Upper lobe of left lung (tissue), 4 donors: ENCODE data around the gene ECD.

Source experiments
- CTCF ChIP-seq, 6 experiments: fragments of 450-650 bp in 4 of 6; fragments of 200-600 bp in 2 of 6; sonication (generic) in 2 of 6; IDR thresholded peaks; one replicate each; pipeline ENCODE4 v1.5.1; 2016 to 2019; ENCODE audit warnings: antibody characterized with exemption in 6 of 6
- EP300 ChIP-seq, 4 donors: sonication (generic); formaldehyde crosslinking; IDR thresholded peaks; one replicate each; pipeline ENCODE4 v1.5.1; 2017; ENCODE audit warnings: antibody characterized with exemption in 4 of 4, control low read depth in 2 of 4
- POLR2A ChIP-seq, 4 donors: fragments of 450-650 bp; IDR thresholded peaks; one replicate each; pipeline ENCODE4 v1.5.1; 2016 to 2017; ENCODE audit warnings: antibody characterized with exemption in 4 of 4, mild to moderate bottlenecking in 2 of 4
- POLR2AphosphoS5 ChIP-seq, 2 donors: sonication (generic); formaldehyde crosslinking; IDR thresholded peaks; one replicate each; pipeline ENCODE4 v1.5.1; 2017; ENCODE audit warnings: antibody characterized with exemption in 2 of 2

GRCh38 chr10:73097305-73097670, 70.5 kb downstream of the ECD start:
- no peak for TF ChIP-seq CTCF (IDR thresholded peaks at IDR 0.05)
- TF ChIP-seq POLR2AphosphoS5 (IDR thresholded peaks at IDR 0.05): no peak
- TF ChIP-seq POLR2A (IDR thresholded peaks at IDR 0.05): no peak
- no peak for TF ChIP-seq EP300 (IDR thresholded peaks at IDR 0.05)
